ENCODE results near the gene VAX1. TPM values are rescaled to one million over a fixed set of nuclear protein-coding genes. Genes with fewer than 3 reads are reported as not detected.

Gene VAX1
- total RNA-seq, 4 donors from 2014 or later, result not detected

DNA sequence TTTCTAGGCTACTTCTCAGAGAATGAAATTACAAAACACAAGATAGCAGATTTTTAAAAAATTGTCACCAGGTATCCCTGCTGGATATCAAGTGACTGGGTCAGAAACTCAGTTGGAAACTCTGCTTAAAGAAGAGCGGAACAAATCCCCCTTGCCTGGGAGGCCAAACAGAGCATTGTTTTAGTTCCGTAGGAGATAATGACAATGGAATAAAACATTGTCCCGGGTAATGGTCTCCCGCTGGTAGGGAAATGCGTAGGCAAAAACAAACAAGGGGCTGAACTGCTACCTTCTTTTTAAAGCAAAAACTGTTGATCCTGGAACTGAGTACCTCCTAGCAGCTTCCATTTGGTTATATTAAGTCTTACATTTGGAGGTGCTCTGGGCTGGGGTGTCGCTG is 21.3 kb upstream of the VAX1 start:
- no peak overlapping the region for H3K4me3 ChIP-seq
- H3K9me3 ChIP-seq, result no peaks in the 10 kb centered on the region
- peaks cover 100% of the 10 kb centered on the region for H3K27me3 ChIP-seq
- peaks cover 19% of the 10 kb centered on the region for H3K4me1 ChIP-seq
- 18% methylated on average over 6 of the region's 6 CpGs for WGBS
- no peaks in the 10 kb centered on the region for H3K36me3 ChIP-seq
- TF ChIP-seq EP300 (IDR thresholded peaks at IDR 0.05) (no peak), POLR2A (IDR thresholded peaks at IDR 0.05) (no peak), POLR2AphosphoS5 (IDR thresholded peaks at IDR 0.05) (no peak)
- TF ChIP-seq, protein P1, sequence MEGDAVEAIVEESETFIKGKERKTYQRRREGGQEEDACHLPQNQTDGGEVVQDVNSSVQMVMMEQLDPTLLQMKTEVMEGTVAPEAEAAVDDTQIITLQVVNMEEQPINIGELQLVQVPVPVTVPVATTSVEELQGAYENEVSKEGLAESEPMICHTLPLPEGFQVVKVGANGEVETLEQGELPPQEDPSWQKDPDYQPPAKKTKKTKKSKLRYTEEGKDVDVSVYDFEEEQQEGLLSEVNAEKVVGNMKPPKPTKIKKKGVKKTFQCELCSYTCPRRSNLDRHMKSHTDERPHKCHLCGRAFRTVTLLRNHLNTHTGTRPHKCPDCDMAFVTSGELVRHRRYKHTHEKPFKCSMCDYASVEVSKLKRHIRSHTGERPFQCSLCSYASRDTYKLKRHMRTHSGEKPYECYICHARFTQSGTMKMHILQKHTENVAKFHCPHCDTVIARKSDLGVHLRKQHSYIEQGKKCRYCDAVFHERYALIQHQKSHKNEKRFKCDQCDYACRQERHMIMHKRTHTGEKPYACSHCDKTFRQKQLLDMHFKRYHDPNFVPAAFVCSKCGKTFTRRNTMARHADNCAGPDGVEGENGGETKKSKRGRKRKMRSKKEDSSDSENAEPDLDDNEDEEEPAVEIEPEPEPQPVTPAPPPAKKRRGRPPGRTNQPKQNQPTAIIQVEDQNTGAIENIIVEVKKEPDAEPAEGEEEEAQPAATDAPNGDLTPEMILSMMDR (IDR thresholded peaks at IDR 0.05), result no peak
- H3K27ac ChIP-seq, result no peak overlapping the region
- DNase-seq (ENCODE audit: low spot score in 2 of 2), result no peak

DNA sequence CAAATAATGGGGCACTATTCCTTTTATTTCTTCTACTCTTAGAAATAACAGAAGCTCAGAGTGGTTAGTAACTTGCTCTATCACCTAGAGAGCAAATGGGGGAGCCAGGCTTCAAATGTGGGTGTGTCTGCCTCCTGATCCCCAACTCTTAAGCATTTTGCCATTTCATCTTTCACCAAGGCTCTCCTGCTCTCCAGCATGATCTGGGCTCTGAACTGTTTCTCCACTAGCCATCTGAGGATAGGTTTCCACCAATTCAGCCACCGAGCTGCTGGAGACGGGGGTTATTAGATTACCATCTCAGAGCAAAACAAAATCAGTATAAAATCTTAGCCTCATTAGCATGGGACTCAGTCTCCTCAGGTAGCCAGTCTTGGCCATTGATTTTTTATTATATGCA is 20.2 kb upstream of the VAX1 start:
- Histone ChIP-seq H3K4me3 (no peak overlapping the region), H3K27ac (no peak overlapping the region), H3K27me3 (peaks cover 99% of the 10 kb centered on the region), H3K36me3 (no peaks in the 10 kb centered on the region), H3K4me1 (peaks cover 12% of the 10 kb centered on the region), H3K9me3 (no peaks in the 10 kb centered on the region)
- 29% methylated on average over 2 of the region's 2 CpGs for WGBS
- TF ChIP-seq EP300 (IDR thresholded peaks at IDR 0.05), result no peak
- no peak for TF ChIP-seq POLR2AphosphoS5 (IDR thresholded peaks at IDR 0.05)
- no peak for TF ChIP-seq POLR2A (IDR thresholded peaks at IDR 0.05)
- TF ChIP-seq, protein P1 (IDR thresholded peaks at IDR 0.05), result no peak
- DNase-seq (ENCODE audit: low spot score in 2 of 2), result no peak

DNA sequence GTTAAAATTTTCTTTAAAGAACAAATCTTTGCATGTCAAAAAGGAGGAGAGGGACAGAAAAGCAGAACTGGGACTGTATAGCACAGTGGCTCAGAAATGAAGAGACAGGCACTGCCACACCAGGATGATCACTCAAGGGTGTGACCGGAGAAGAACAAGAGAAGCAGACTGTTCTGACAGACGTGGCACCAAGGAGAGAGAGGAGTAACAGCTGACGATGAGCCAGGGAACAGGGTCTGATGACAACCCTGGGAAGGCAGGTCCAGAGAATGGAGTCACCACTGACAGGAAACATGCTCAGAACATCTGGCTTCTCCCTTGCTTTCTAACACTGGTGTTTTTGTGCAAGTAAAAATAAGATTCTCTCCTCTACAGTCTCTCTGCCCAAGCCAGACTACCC is 14.6 kb upstream of the VAX1 start:
- Histone ChIP-seq H3K4me3 (no peak overlapping the region), H3K4me1 (peaks cover 3% of the 10 kb centered on the region), H3K9me3 (no peaks in the 10 kb centered on the region), H3K36me3 (no peaks in the 10 kb centered on the region), H3K27ac (no peak overlapping the region), H3K27me3 (peaks cover 89% of the 10 kb centered on the region)
- no peak for DNase-seq (ENCODE audit: low spot score in 2 of 2)
- TF ChIP-seq, protein P1 (IDR thresholded peaks at IDR 0.05), result no peak
- TF ChIP-seq POLR2AphosphoS5 (IDR thresholded peaks at IDR 0.05) (no peak), EP300 (IDR thresholded peaks at IDR 0.05) (no peak), POLR2A (IDR thresholded peaks at IDR 0.05) (no peak)
- 32% methylated on average over 3 of the region's 3 CpGs for WGBS

DNA sequence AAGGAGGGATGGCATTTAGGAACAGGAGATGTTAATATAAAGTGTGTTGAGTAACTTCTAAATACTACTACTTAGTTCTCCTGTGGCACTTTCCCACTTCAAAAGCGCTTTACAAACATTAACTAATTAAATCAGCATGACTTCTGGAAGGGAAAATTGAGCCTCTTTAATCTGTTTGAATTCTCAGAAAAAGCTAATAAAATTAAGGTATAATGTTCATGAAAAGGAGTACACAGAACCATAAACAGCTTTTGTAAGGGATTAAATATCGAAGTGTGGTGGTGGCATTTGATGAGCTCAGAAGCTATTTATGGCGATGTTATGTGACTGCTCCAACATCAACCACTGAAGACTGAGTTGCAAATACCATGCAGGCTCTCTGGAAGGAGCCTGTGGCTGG is 10.2 kb upstream of the VAX1 start:
- H3K36me3 ChIP-seq, result no peaks in the 10 kb centered on the region
- TF ChIP-seq POLR2A (IDR thresholded peaks at IDR 0.05) (no peak), EP300 (IDR thresholded peaks at IDR 0.05) (no peak)
- TF ChIP-seq, protein P1 (IDR thresholded peaks at IDR 0.05), result no peak
- peaks cover 88% of the 10 kb centered on the region for H3K27me3 ChIP-seq
- no peak overlapping the region for H3K4me3 ChIP-seq
- H3K4me1 ChIP-seq, result peaks cover 3% of the 10 kb centered on the region
- H3K9me3 ChIP-seq, result no peaks in the 10 kb centered on the region
- no peak overlapping the region for H3K27ac ChIP-seq
- no peak for DNase-seq (ENCODE audit: low spot score in 2 of 2)
- 60% methylated on average over 3 of the region's 3 CpGs for WGBS

DNA sequence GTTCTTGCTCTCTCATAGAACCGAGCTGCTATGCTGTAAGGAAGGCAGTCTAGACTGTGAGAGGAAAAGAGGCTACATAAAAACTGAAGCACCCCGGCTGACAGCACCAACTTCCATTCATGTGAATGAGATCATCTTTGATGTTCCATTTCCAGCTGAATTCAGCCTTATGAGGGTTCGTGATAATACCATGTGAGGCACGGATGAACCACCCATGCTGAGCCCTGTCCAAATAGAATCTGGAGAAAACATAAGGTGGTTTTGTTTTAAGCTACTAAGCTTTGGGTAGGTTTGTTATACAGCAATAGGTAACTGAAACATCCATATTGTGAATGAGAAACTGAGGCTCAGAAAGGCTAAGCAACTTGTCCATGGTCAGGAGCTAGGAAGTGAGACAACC is 6.9 kb upstream of the VAX1 start:
- H3K4me3 ChIP-seq, result no peak overlapping the region
- no peaks in the 10 kb centered on the region for H3K9me3 ChIP-seq
- H3K27ac ChIP-seq, result no peak overlapping the region
- no peaks in the 10 kb centered on the region for H3K36me3 ChIP-seq
- TF ChIP-seq EP300 (IDR thresholded peaks at IDR 0.05), result no peak
- TF ChIP-seq POLR2AphosphoS5 (IDR thresholded peaks at IDR 0.05), result no peak
- TF ChIP-seq, protein P1 (IDR thresholded peaks at IDR 0.05), result no peak
- TF ChIP-seq POLR2A (IDR thresholded peaks at IDR 0.05), result no peak
- WGBS, result 72% methylated on average over 4 of the region's 4 CpGs
- H3K4me1 ChIP-seq, result no peaks in the 10 kb centered on the region
- peaks cover 96% of the 10 kb centered on the region for H3K27me3 ChIP-seq
- DNase-seq (ENCODE audit: low spot score in 2 of 2), result no peak

Measured in suprapubic skin (tissue), 4 donors.